GOT3 (cell line): ENCODE data around the gene BRD4.
"Not testable (repeated sequence)": the region's sequence is repeated elsewhere in the genome, so short reads cannot be mapped to it uniquely, and the experiment has no call there.

Experiments used
- DNase-seq: peaks from one replicate; lab custom pipeline; 2025; ENCODE audit warnings: mixed read lengths; lab: John Stamatoyannopoulos, UW

The BRD4 gene

GRCh38 chr19:15332311-15332996 is at the start of gene BRD4:
Gene BRD4, minus strand, starts transcription at chr19:15332539. Its CDS starts 59,440 bp downstream, at chr19:15273099.
- DNase-seq, result peak; percentile 28

GRCh38 chr19:15381864-15382263 is 49.5 kb upstream of the BRD4 start:
- DNase-seq, result no peak

- DNase-seq, result no peak
Observed at GRCh38 chr19:15381429-15381828, 49.1 kb upstream of the BRD4 start.

- DNase-seq, result no peak
Observed at GRCh38 chr19:15379999-15380647, 47.8 kb upstream of the BRD4 start.

- DNase-seq, result peak; percentile 97
Observed at GRCh38 chr19:15379083-15379998, 47.0 kb upstream of the BRD4 start, which contains the start of gene AKAP8. Gene AKAP8, minus strand, starts transcription at chr19:15379787. Its CDS starts 56 bp downstream, at chr19:15379731.

GRCh38 chr19:15378534-15379082 is 46.3 kb upstream of the BRD4 start:
- DNase-seq, result no peak

GRCh38 chr19:15374796-15375440 is 42.6 kb upstream of the BRD4 start:
- DNase-seq, result no peak

GRCh38 chr19:15374105-15374651 is 41.8 kb upstream of the BRD4 start:
- DNase-seq, result no peak

GRCh38 chr19:15373644-15374043 is 41.3 kb upstream of the BRD4 start:
- DNase-seq, result no peak

GRCh38 chr19:15372891-15373301 is 40.6 kb upstream of the BRD4 start:
- DNase-seq, result no peak

- no peak for DNase-seq
Observed at GRCh38 chr19:15372470-15372869, 40.1 kb upstream of the BRD4 start.

GRCh38 chr19:15371786-15372380 is 39.5 kb upstream of the BRD4 start:
- DNase-seq, result no peak

- no peak for DNase-seq
Observed at GRCh38 chr19:15371119-15371518, 38.8 kb upstream of the BRD4 start.

GRCh38 chr19:15369594-15369891 is 37.2 kb upstream of the BRD4 start:
- DNase-seq, result no peak

GRCh38 chr19:15368798-15369593 is 36.7 kb upstream of the BRD4 start:
- DNase-seq, result no peak

GRCh38 chr19:15368051-15368632 is 35.8 kb upstream of the BRD4 start:
- no peak for DNase-seq

GRCh38 chr19:15367439-15367838 is 35.1 kb upstream of the BRD4 start:
- no peak for DNase-seq

- no peak for DNase-seq
Observed at GRCh38 chr19:15365264-15365663, 32.9 kb upstream of the BRD4 start.

GRCh38 chr19:15363791-15364190 is 31.5 kb upstream of the BRD4 start:
- not testable (repeated sequence) for DNase-seq

- not testable (repeated sequence) for DNase-seq
Observed at GRCh38 chr19:15363048-15363447, 30.7 kb upstream of the BRD4 start.
